HepG2 (cell line): ENCODE measurements around the gene ANKRD37. TPM values are rescaled to one million over a fixed set of nuclear protein-coding genes. Genes with fewer than 3 reads are reported as not detected.
A peak's percentile ranks its signal among the peaks of the same experiment; 100 is the strongest.

Experiments used
- AHR ChIP-seq: IDR thresholded peaks from 2 replicates; pipeline ENCODE4 v1.6.1; 2018; ENCODE audit warnings: missing genetic modification reagents, missing compliant biosample characterization
- DR1 ChIP-seq: sonication (generic); formaldehyde crosslinking; IDR thresholded peaks from 2 replicates; pipeline ENCODE4 v1.8.0; 2021; ENCODE audit warnings: mild to moderate bottlenecking, missing genetic modification reagents, inconsistent platforms
- HOXA9 ChIP-seq: sonication (generic); formaldehyde crosslinking; IDR thresholded peaks from 2 replicates; pipeline ENCODE4 v1.8.1; 2022; ENCODE audit warnings: missing genetic modification reagents, mild to moderate bottlenecking, moderate library complexity, borderline replicate concordance
- ISL2 ChIP-seq: sonication (generic); formaldehyde crosslinking; IDR thresholded peaks from 2 replicates; pipeline ENCODE4 v1.5.0; 2020; ENCODE audit warnings: missing genetic modification reagents
- KIAA2018 ChIP-seq: sonication (generic); formaldehyde crosslinking; IDR thresholded peaks from 2 replicates; pipeline ENCODE4 v1.5.0; 2020; ENCODE audit warnings: mild to moderate bottlenecking, missing genetic modification reagents, borderline replicate concordance
- MAFF ChIP-seq: IDR thresholded peaks from 2 replicates; pipeline ENCODE4 v1.6.1; 2011; ENCODE audit warnings: low read depth, low read length, improper control_type of control experiment
- NFIB ChIP-seq: sonication (generic); formaldehyde crosslinking; IDR thresholded peaks from 2 replicates; pipeline ENCODE4 v1.9.0; 2021; ENCODE audit warnings: missing genetic modification reagents, mild to moderate bottlenecking, borderline replicate concordance
- POLR2A ChIP-seq, 2 experiments: IDR thresholded peaks; 2 replicates each; pipeline ENCODE4 v1.6.1; 2011; ENCODE audit warnings: low read depth in 2 of 2, low read length in 2 of 2, mild to moderate bottlenecking in 1 of 2, moderate library complexity in 1 of 2; ENCODE audit not compliant: insufficient read depth in 1 of 2
- SALL2 ChIP-seq: sonication (generic); formaldehyde crosslinking; IDR thresholded peaks from 2 replicates; pipeline ENCODE4 v1.8.1; 2023; ENCODE audit warnings: mild to moderate bottlenecking, missing genetic modification reagents, inconsistent platforms
- TFDP1 ChIP-seq: IDR thresholded peaks from 2 replicates; pipeline ENCODE4 v1.6.1; 2016; ENCODE audit warnings: missing compliant biosample characterization, missing genetic modification reagents, borderline replicate concordance
- TFDP2 ChIP-seq: sonication (generic); formaldehyde crosslinking; IDR thresholded peaks from 2 replicates; pipeline ENCODE4 v1.4.0; 2020; ENCODE audit warnings: missing genetic modification reagents
- THYN1 ChIP-seq: sonication (generic); formaldehyde crosslinking; IDR thresholded peaks from 2 replicates; pipeline ENCODE4 v1.8.1; 2023; ENCODE audit warnings: low read depth, mild to moderate bottlenecking, moderate library complexity, missing genetic modification reagents, borderline replicate concordance
- TOE1 ChIP-seq: sonication (generic); formaldehyde crosslinking; IDR thresholded peaks from 2 replicates; pipeline ENCODE4 v1.4.0; 2020; ENCODE audit warnings: mild to moderate bottlenecking, missing genetic modification reagents
- TSC22D2 ChIP-seq: sonication (generic); formaldehyde crosslinking; IDR thresholded peaks from 2 replicates; pipeline ENCODE4 v1.5.1; 2020; ENCODE audit warnings: missing genetic modification reagents, mild to moderate bottlenecking, borderline replicate concordance
- ZNF12 ChIP-seq: sonication (generic); formaldehyde crosslinking; IDR thresholded peaks from 2 replicates; pipeline ENCODE4 v1.5.0; 2020; ENCODE audit warnings: missing genetic modification reagents
- ZNF17 ChIP-seq: sonication (generic); formaldehyde crosslinking; IDR thresholded peaks from 2 replicates; pipeline ENCODE4 v1.5.0; 2020; ENCODE audit warnings: mild to moderate bottlenecking, missing genetic modification reagents
- ZNF556 ChIP-seq: sonication (generic); formaldehyde crosslinking; IDR thresholded peaks from 2 replicates; pipeline ENCODE4 v1.4.0; 2020; ENCODE audit warnings: mild to moderate bottlenecking, missing genetic modification reagents, borderline replicate concordance
- ZNF724P ChIP-seq: sonication (generic); formaldehyde crosslinking; IDR thresholded peaks from 2 replicates; pipeline ENCODE4 v1.8.0; 2022; ENCODE audit warnings: missing genetic modification reagents, borderline replicate concordance
- ZNF775 ChIP-seq: sonication (generic); formaldehyde crosslinking; IDR thresholded peaks from 2 replicates; pipeline ENCODE4 v1.4.0; 2020; ENCODE audit warnings: missing genetic modification reagents, mild to moderate bottlenecking, moderate library complexity, borderline replicate concordance
- ZNF841 ChIP-seq: sonication (generic); formaldehyde crosslinking; IDR thresholded peaks from 2 replicates; pipeline ENCODE4 v1.8.1; 2023; ENCODE audit warnings: missing genetic modification reagents, borderline replicate concordance
- ZNF879 ChIP-seq: sonication (generic); formaldehyde crosslinking; IDR thresholded peaks from 2 replicates; pipeline ENCODE4 v1.8.1; 2023; ENCODE audit warnings: missing genetic modification reagents
- polyA plus RNA-seq, 8 experiments: library from polyadenylated mRNA; depleted of rRNA in 3 of 8; stranded (reverse) in 7 of 8; unstranded in 1 of 8; fragments of >200 nt; fragmentation: Illumina TruSeq in 4 of 8; extraction: Trizol in 4 of 8; gene quantifications; 2 replicates each; pipeline versions ENCODE4 v1.2.1 to v1.2.3, GENCODE V29; 2011 to 2016; ENCODE audit warnings: low read depth in 4 of 8, missing spikeins in 1 of 8, mixed read lengths in 1 of 8; ENCODE audit not compliant: insufficient read depth in 1 of 8
- total RNA-seq, 5 experiments: library from RNA; depleted of rRNA; stranded (reverse); fragments of >200 nt; fragmentation: Illumina TruSeq; extraction: Trizol; gene quantifications; 2 replicates each; pipeline ENCODE4 v1.2.3, GENCODE V29; 2016; ENCODE audit warnings: low read depth in 1 of 5

ANKRD37 gene
- total and polyA plus RNA-seq, 2 of the 13 experiments (the other 11 are each of a cell fraction or from before 2014, with no cell fraction given): 2.2 to 51.4 TPM

GRCh38 chr4:185396724-185397385 lies at the start of gene ANKRD37 (continued):
- TF ChIP-seq KIAA2018 (CRISPR knock-in tag) (no peak), ZNF841 (CRISPR knock-in tag) (no peak), DR1 (CRISPR knock-in tag) (peak; percentile 40; the same call in 1 of the 2 replicates), ISL2 (CRISPR knock-in tag) (no peak), THYN1 (CRISPR knock-in tag) (no peak), SALL2 (CRISPR knock-in tag) (no peak), ZNF17 (CRISPR knock-in tag) (no peak), TSC22D2 (no peak; the same call in 1 of the 2 replicates), AHR (CRISPR knock-in tag) (no peak), ZNF556 (peak; percentile 66; the same call in 1 of the 2 replicates), ZNF879 (CRISPR knock-in tag) (no peak; the same call in 1 of the 2 replicates), TOE1 (0 out of 2 replicates have a peak, but pooled peaks have one; percentile 13), ZNF12 (CRISPR knock-in tag) (no peak), HOXA9 (CRISPR knock-in tag) (no peak), TFDP1 (no peak), POLR2A (IDR thresholded peaks at IDR 0.05; ENCODE audit: insufficient read depth in 1 of 2, low read depth in 2 of 2, low read length in 2 of 2) (peak; percentile 91 to 97), ZNF775 (no peak), MAFF (no peak), ZNF724P (CRISPR knock-in tag) (no peak), NFIB (no peak), TFDP2 (CRISPR knock-in tag) (no peak)
